ENCODE results near the gene DDX19B. TPM values are rescaled to one million over a fixed set of nuclear protein-coding genes. Genes with fewer than 3 reads are reported as not detected.
"Not testable (repeated sequence)": the region's sequence is repeated elsewhere in the genome, so short reads cannot be mapped to it uniquely, and the experiment has no call there.

DDX19B gene
- total RNA-seq, 1 donor from 2014 or later: 37.1 TPM

DNA sequence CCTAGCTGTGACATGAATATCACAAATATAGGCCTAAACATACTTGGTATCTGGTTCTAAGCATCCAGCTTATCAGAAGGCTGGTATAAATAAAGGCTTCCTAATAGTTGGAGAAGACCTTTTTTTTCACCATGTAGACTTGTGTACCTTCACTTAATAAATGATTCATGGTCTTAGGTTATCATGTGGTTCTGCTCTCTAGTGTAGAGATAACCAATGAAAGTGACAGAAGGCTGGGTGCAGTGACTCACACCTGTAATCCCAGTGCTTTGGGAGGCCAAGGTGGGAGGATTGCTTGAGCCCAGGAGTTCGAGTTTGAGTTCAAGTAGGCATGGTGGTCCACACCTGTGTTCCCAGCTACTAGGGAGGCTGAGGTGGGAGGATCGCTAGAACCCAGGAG is 50.8 kb downstream of the DDX19B start:
- Mint-ChIP-seq H3K9me3 (ENCODE audit: unreplicated experiment) (no peaks in the 10 kb centered on the region), H3K27ac (ENCODE audit: unreplicated experiment) (no peak overlapping the region), H3K4me1 (ENCODE audit: unreplicated experiment) (peaks cover 8% of the 10 kb centered on the region), H3K36me3 (ENCODE audit: low read depth, unreplicated experiment) (no peaks in the 10 kb centered on the region), H3K4me3 (ENCODE audit: unreplicated experiment) (no peak overlapping the region), H3K27me3 (ENCODE audit: unreplicated experiment) (no peaks in the 10 kb centered on the region)
- no peak for DNase-seq (ENCODE audit: low spot score)
- TF ChIP-seq, protein P1, sequence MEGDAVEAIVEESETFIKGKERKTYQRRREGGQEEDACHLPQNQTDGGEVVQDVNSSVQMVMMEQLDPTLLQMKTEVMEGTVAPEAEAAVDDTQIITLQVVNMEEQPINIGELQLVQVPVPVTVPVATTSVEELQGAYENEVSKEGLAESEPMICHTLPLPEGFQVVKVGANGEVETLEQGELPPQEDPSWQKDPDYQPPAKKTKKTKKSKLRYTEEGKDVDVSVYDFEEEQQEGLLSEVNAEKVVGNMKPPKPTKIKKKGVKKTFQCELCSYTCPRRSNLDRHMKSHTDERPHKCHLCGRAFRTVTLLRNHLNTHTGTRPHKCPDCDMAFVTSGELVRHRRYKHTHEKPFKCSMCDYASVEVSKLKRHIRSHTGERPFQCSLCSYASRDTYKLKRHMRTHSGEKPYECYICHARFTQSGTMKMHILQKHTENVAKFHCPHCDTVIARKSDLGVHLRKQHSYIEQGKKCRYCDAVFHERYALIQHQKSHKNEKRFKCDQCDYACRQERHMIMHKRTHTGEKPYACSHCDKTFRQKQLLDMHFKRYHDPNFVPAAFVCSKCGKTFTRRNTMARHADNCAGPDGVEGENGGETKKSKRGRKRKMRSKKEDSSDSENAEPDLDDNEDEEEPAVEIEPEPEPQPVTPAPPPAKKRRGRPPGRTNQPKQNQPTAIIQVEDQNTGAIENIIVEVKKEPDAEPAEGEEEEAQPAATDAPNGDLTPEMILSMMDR (IDR thresholded peaks at IDR 0.05; ENCODE audit: unreplicated experiment): no peak

DNA sequence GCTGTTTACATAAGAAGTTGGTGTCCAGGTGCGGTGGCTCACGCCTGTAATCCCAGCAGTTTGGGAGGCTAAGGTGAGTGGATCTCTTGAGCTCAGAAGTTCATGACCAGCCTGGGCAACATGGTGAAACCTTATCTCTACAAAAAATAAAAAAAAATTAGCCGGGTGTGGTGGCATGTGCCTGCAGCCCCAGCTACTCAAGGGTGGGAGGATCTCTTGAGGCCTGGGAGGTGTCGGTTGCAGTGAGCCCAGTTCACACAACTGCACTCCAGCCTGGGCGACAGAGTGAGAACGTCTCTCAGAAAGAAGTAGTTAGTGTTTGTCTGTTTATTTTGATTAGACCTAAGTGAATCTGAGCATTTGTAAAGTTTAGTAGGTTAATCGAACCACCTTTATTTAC is 60.6 kb downstream of the DDX19B start:
- H3K27me3 Mint-ChIP-seq (ENCODE audit: unreplicated experiment): peaks cover 1% of the 10 kb centered on the region
- no peaks in the 10 kb centered on the region for H3K9me3 Mint-ChIP-seq (ENCODE audit: unreplicated experiment)
- H3K27ac Mint-ChIP-seq (ENCODE audit: unreplicated experiment): no peak overlapping the region
- H3K4me3 Mint-ChIP-seq (ENCODE audit: unreplicated experiment): no peak overlapping the region
- TF ChIP-seq, protein P1 (IDR thresholded peaks at IDR 0.05; ENCODE audit: unreplicated experiment): no peak
- no peak for DNase-seq (ENCODE audit: low spot score)
- peaks cover 24% of the 10 kb centered on the region for H3K36me3 Mint-ChIP-seq (ENCODE audit: low read depth, unreplicated experiment)
- no peaks in the 10 kb centered on the region for H3K4me1 Mint-ChIP-seq (ENCODE audit: unreplicated experiment)

DNA sequence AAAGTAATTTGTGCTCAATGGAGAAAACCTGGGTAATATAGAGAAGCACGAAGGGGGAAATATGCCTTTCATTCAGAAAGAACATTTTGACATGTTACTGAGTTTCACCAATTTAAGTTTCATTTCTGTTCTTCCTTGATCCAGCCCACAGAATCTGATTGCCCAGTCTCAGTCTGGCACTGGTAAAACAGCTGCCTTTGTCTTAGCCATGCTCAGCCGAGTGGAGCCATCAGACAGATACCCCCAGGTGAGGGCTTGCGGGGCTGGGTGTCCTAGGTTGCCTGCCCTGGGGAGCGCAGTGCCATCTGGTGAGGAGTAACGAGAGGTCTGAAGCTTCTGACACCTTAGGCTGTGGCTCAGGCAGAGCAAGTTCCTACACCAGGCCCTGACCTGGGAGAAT is 65.4 kb downstream of the DDX19B start:
- no peak for DNase-seq (ENCODE audit: low spot score)
- Mint-ChIP-seq H3K9me3 (ENCODE audit: unreplicated experiment) (no peaks in the 10 kb centered on the region), H3K36me3 (ENCODE audit: low read depth, unreplicated experiment) (peaks cover 20% of the 10 kb centered on the region), H3K4me1 (ENCODE audit: unreplicated experiment) (no peaks in the 10 kb centered on the region), H3K27me3 (ENCODE audit: unreplicated experiment) (peaks cover 1% of the 10 kb centered on the region), H3K4me3 (ENCODE audit: unreplicated experiment) (no peak overlapping the region), H3K27ac (ENCODE audit: unreplicated experiment) (no peak overlapping the region)
- TF ChIP-seq, protein P1 (IDR thresholded peaks at IDR 0.05; ENCODE audit: unreplicated experiment): no peak

DNA sequence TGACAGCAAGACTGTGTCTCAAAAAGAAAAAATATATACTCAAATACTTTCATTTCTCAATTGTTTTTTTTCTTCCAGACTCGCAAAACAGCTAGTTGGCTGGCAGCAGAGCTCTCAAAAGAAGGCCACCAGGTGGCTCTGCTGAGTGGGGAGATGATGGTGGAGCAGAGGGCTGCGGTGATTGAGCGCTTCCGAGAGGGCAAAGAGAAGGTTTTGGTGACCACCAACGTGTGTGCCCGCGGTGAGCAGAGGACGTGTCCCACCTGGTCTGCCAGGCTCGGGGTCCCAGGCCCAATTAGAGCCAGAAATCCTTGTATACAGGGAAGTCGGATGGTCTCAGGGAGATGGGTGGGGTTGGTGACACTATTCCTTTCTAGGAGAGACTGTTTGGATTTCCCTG is 71.2 kb downstream of the DDX19B start:
- not testable (repeated sequence) for H3K4me3 Mint-ChIP-seq (ENCODE audit: unreplicated experiment); H3K27me3 Mint-ChIP-seq (ENCODE audit: unreplicated experiment); H3K4me1 Mint-ChIP-seq (ENCODE audit: unreplicated experiment); H3K27ac Mint-ChIP-seq (ENCODE audit: unreplicated experiment); H3K9me3 Mint-ChIP-seq (ENCODE audit: unreplicated experiment)
- TF ChIP-seq, protein P1 (IDR thresholded peaks at IDR 0.05; ENCODE audit: unreplicated experiment): peak; percentile 25
- peaks cover 37% of the 10 kb centered on the region for H3K36me3 Mint-ChIP-seq (ENCODE audit: low read depth, unreplicated experiment)
- peak; percentile 42 for DNase-seq (ENCODE audit: low spot score)

DNA sequence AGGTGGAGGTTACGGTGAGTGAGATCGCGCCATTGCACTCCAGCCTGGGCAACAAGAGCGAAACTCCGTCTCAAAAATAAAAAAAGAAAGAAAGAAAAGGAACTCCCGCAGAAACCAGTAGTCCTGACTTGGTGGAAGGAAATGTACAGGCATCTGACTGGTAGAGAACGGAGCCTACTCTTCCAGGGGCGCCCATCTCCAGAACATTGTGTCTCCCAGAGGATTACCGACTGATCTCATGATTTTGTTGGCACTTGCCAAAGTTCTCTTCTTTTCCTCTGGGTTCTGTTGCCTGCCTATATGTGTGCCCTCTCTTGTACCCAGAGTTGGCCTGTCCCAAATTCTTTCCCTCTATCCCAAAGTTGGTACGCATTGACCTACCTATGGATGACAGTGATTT is 71.9 kb downstream of the DDX19B start:
- TF ChIP-seq, protein P1 (IDR thresholded peaks at IDR 0.05; ENCODE audit: unreplicated experiment): no peak
- no peak for DNase-seq (ENCODE audit: low spot score)
- peak overlapping the region; percentile 57 for H3K4me3 Mint-ChIP-seq (ENCODE audit: unreplicated experiment)
- no peak overlapping the region for H3K27ac Mint-ChIP-seq (ENCODE audit: unreplicated experiment)
- H3K36me3 Mint-ChIP-seq (ENCODE audit: low read depth, unreplicated experiment): peaks cover 35% of the 10 kb centered on the region
- no peaks in the 10 kb centered on the region for H3K4me1 Mint-ChIP-seq (ENCODE audit: unreplicated experiment)
- no peaks in the 10 kb centered on the region for H3K9me3 Mint-ChIP-seq (ENCODE audit: unreplicated experiment)
- peaks cover 8% of the 10 kb centered on the region for H3K27me3 Mint-ChIP-seq (ENCODE audit: unreplicated experiment)

All from endothelial cell (in vitro differentiated cells).